HEK293T (cell line): ENCODE data around the gene CAMSAP1.
"Not testable (repeated sequence)": the region's sequence is repeated elsewhere in the genome, so short reads cannot be mapped to it uniquely, and the experiment has no call there.

Experiments used
- CTCF ChIA-PET: fragments of 350-600 bp; formaldehyde crosslinking; extraction: SDS; loops from one replicate; lab custom pipeline; 2021; ENCODE audit warnings: antibody characterized with exemption, inconsistent platforms; lab: Yijun Ruan, JAX
- POLR2A ChIA-PET: fragments of 350-600 bp; formaldehyde crosslinking; extraction: SDS; loops from one replicate; lab custom pipeline; 2020; ENCODE audit warnings: antibody characterized with exemption, inconsistent platforms; lab: Yijun Ruan, JAX
- DNase-seq: peaks from one replicate; pipeline ENCODE4 v3.0.0; 2012; ENCODE audit warnings: mixed read lengths; ENCODE audit errors: extremely low spot score
- ARNT ChIP-seq: fragments of 450-650 bp; IDR thresholded peaks from 2 replicates; pipeline ENCODE4 v1.6.1; 2017; ENCODE audit warnings: mild to moderate bottlenecking
- BHLHE40 ChIP-seq: fragments of 450-650 bp; IDR thresholded peaks from 2 replicates; pipeline ENCODE4 v1.6.1; 2016; ENCODE audit warnings: mild to moderate bottlenecking, moderate library complexity, borderline replicate concordance
- CTBP1 ChIP-seq: fragments of 450-650 bp; IDR thresholded peaks from 2 replicates; pipeline ENCODE4 v1.6.1; 2016; ENCODE audit warnings: borderline replicate concordance
- ELF4 ChIP-seq: fragments of 450-650 bp; IDR thresholded peaks from 2 replicates; pipeline ENCODE4 v1.6.1; 2017; ENCODE audit warnings: antibody characterized with exemption
- FOXA1 ChIP-seq: fragments of 450-650 bp; IDR thresholded peaks from 2 replicates; pipeline ENCODE4 v1.6.1; 2016; ENCODE audit warnings: mild to moderate bottlenecking
- FOXK2 ChIP-seq: fragments of 450-650 bp; IDR thresholded peaks from 2 replicates; pipeline ENCODE4 v1.6.1; 2016; ENCODE audit warnings: mild to moderate bottlenecking
- FOXM1 ChIP-seq: fragments of 450-650 bp; IDR thresholded peaks from 2 replicates; pipeline ENCODE4 v1.6.1; 2017; ENCODE audit warnings: mild to moderate bottlenecking, borderline replicate concordance
- HDGF ChIP-seq: fragments of 450-650 bp; IDR thresholded peaks from 2 replicates; pipeline ENCODE4 v1.6.1; 2017; ENCODE audit warnings: antibody characterized with exemption, borderline replicate concordance
- L3MBTL2 ChIP-seq: fragments of 450-650 bp; conservative IDR thresholded peaks from 2 replicates; pipeline ENCODE4 v1.6.1; 2016; ENCODE audit warnings: mild to moderate bottlenecking
- LEF1 ChIP-seq: fragments of 450-650 bp; IDR thresholded peaks from 2 replicates; pipeline ENCODE4 v1.6.1; 2017; ENCODE audit warnings: mild to moderate bottlenecking, borderline replicate concordance
- NFRKB ChIP-seq: fragments of 450-650 bp; IDR thresholded peaks from 2 replicates; pipeline ENCODE4 v1.6.1; 2016; ENCODE audit warnings: mild to moderate bottlenecking, moderate library complexity
- PKNOX1 ChIP-seq: fragments of 450-650 bp; IDR thresholded peaks from 2 replicates; pipeline ENCODE4 v1.6.1; 2016
- SP1 ChIP-seq: fragments of 450-650 bp; IDR thresholded peaks from 2 replicates; pipeline ENCODE4 v1.6.1; 2017
- SUZ12 ChIP-seq: fragments of 450-650 bp; IDR thresholded peaks from 2 replicates; pipeline ENCODE4 v1.6.1; 2016; ENCODE audit warnings: mild to moderate bottlenecking
- TARDBP ChIP-seq: fragments of 450-650 bp; IDR thresholded peaks from 2 replicates; pipeline ENCODE4 v1.6.1; 2016
- ZNF384 ChIP-seq: fragments of 450-650 bp; IDR thresholded peaks from 2 replicates; pipeline ENCODE4 v1.6.1; 2016

The CAMSAP1 gene

GRCh38 chr9:135920256-135920930, 13.0 kb upstream of the CAMSAP1 start:
- ChIA-PET CTCF (no interaction called here), POLR2A (no interaction called here)
- no peak for DNase-seq
- TF ChIP-seq NFRKB (no peak), HDGF (no peak), FOXM1 (no peak), ZNF384 (no peak), ELF4 (no peak), SP1 (no peak), TARDBP (no peak), L3MBTL2 (no peak), ARNT (no peak), LEF1 (no peak), FOXA1 (no peak)

GRCh38 chr9:135919318-135919890, 12.1 kb upstream of the CAMSAP1 start:
- ChIA-PET CTCF (no interaction called here), POLR2A (no interaction called here)
- DNase-seq: no peak
- TF ChIP-seq HDGF (no peak), TARDBP (no peak), ELF4 (no peak), NFRKB (no peak), SP1 (no peak), SUZ12 (no peak)

GRCh38 chr9:135916227-135916626, 8.9 kb upstream of the CAMSAP1 start:
- DNase-seq, POLR2A ChIA-PET, CTCF ChIA-PET: not testable (repeated sequence)

- no peak for DNase-seq
- no peak for TF ChIP-seq TARDBP
- no peak for TF ChIP-seq SUZ12
- TF ChIP-seq ARNT: no peak
- TF ChIP-seq BHLHE40: no peak
- TF ChIP-seq CTBP1: no peak
- TF ChIP-seq ELF4: no peak
- TF ChIP-seq FOXM1: no peak
- no peak for TF ChIP-seq SP1
- TF ChIP-seq FOXK2: no peak
- no peak for TF ChIP-seq ZNF384
- TF ChIP-seq PKNOX1: no peak
- TF ChIP-seq L3MBTL2: no peak
- TF ChIP-seq LEF1: no peak
- TF ChIP-seq HDGF: no peak
- no peak for TF ChIP-seq FOXA1
- TF ChIP-seq NFRKB: no peak
- ChIA-PET CTCF (no interaction called here), POLR2A (no interaction called here)
Observed at GRCh38 chr9:135914921-135915320, 7.6 kb upstream of the CAMSAP1 start.

- POLR2A ChIA-PET, DNase-seq, CTCF ChIA-PET: not testable (repeated sequence)
Observed at GRCh38 chr9:135911233-135911632, 3.9 kb upstream of the CAMSAP1 start.

- ChIA-PET POLR2A (no interaction called here), CTCF (interaction anchor here (0.7 kb wide), 1 partner anchor 29 kb away, joined by 3 read pairs; no protein-coding TSS in a partner anchor)
- TF ChIP-seq SUZ12 (no peak), LEF1 (no peak), ARNT (no peak), FOXA1 (no peak), PKNOX1 (no peak), CTBP1 (no peak), TARDBP (no peak), HDGF (no peak), L3MBTL2 (no peak), ELF4 (no peak), FOXK2 (no peak), FOXM1 (no peak), BHLHE40 (no peak), ZNF384 (no peak), SP1 (no peak), NFRKB (no peak)
- DNase-seq: no peak
Observed at GRCh38 chr9:135910757-135911156, 3.4 kb upstream of the CAMSAP1 start.

- TF ChIP-seq PKNOX1 (no peak), ARNT (no peak), L3MBTL2 (no peak), BHLHE40 (no peak), NFRKB (no peak), ELF4 (no peak), TARDBP (no peak), FOXM1 (no peak), SUZ12 (no peak), CTBP1 (no peak), SP1 (no peak), FOXK2 (no peak), LEF1 (no peak), FOXA1 (no peak), ZNF384 (no peak), HDGF (no peak)
- DNase-seq: no peak
- CTCF ChIA-PET: interaction anchor here (0.7 kb wide), 1 partner anchor 30 kb away, joined by 3 read pairs; no protein-coding TSS in a partner anchor
- POLR2A ChIA-PET: no interaction called here
Observed at GRCh38 chr9:135910216-135910615, 2.9 kb upstream of the CAMSAP1 start.
